DOHH2 (cell line): Measurements from ENCODE around the gene ARHGAP40.

Experiments
- H3F3A ChIP-seq: fragments of 200-600 bp; sonication (generic), shearing (Covaris generic); 2 replicates; pipeline ENCODE4 v1.6.0; 2016; ENCODE audit warnings: antibody characterized with exemption, mild to moderate bottlenecking; ENCODE audit not compliant: control insufficient read depth, insufficient read depth
- H3K27ac ChIP-seq: fragments of 200-600 bp; sonication (generic); 2 replicates; pipeline ENCODE4 v1.5.1; 2014; ENCODE audit warnings: low read depth, mild to moderate bottlenecking, low read length, moderate library complexity
- H3K27me3 ChIP-seq: fragments of 200-600 bp; sonication (generic); 2 replicates; pipeline ENCODE4 v1.6.1; 2014; ENCODE audit warnings: mild to moderate bottlenecking, low read length, mixed read lengths; ENCODE audit not compliant: control insufficient read depth
- H3K36me3 ChIP-seq: fragments of 200-600 bp; sonication (generic); 2 replicates; pipeline ENCODE4 v1.6.1; 2014; ENCODE audit warnings: mild to moderate bottlenecking, low read length, moderate library complexity, mixed read lengths; ENCODE audit not compliant: control insufficient read depth
- H3K4me1 ChIP-seq: fragments of 200-600 bp; sonication (generic); 2 replicates; pipeline ENCODE4 v1.6.1; 2014; ENCODE audit warnings: mild to moderate bottlenecking, low read length, mixed read lengths; ENCODE audit not compliant: control insufficient read depth
- H3K4me2 ChIP-seq: fragments of 200-600 bp; sonication (generic); 2 replicates; pipeline ENCODE4 v1.6.0; 2014; ENCODE audit warnings: mild to moderate bottlenecking, low read length, moderate library complexity
- H3K4me3 ChIP-seq: fragments of 200-600 bp; sonication (generic); 2 replicates; pipeline ENCODE4 v1.5.1; 2014; ENCODE audit warnings: mild to moderate bottlenecking, low read length, mixed read lengths
- H3K79me2 ChIP-seq: fragments of 200-600 bp; sonication (generic); 2 replicates; pipeline ENCODE4 v1.6.1; 2014; ENCODE audit warnings: mild to moderate bottlenecking, low read length, mixed read lengths; ENCODE audit not compliant: control insufficient read depth
- H3K9me2 ChIP-seq: fragments of 200-600 bp; sonication (generic); replicated peaks from 2 replicates; pipeline ENCODE4 v1.6.1; 2014; ENCODE audit warnings: mild to moderate bottlenecking, low read length, mixed read lengths; ENCODE audit not compliant: control insufficient read depth
- H3K9me3 ChIP-seq: fragments of 200-600 bp; sonication (generic); 2 replicates; pipeline ENCODE4 v1.6.1; 2014; ENCODE audit warnings: antibody characterized with exemption, low read length, mixed read lengths; ENCODE audit not compliant: control insufficient read depth, insufficient read depth
- H4K20me1 ChIP-seq: fragments of 200-600 bp; sonication (generic); 2 replicates; pipeline ENCODE4 v1.6.0; 2014; ENCODE audit warnings: low read depth, mild to moderate bottlenecking, antibody characterized with exemption, low read length, moderate library complexity; ENCODE audit not compliant: control insufficient read depth, insufficient read depth
- CTCF ChIP-seq: fragments of 200-600 bp; sonication (generic); IDR thresholded peaks from one replicate; pipeline ENCODE4 v1.5.1; 2014; ENCODE audit warnings: antibody characterized with exemption, mild to moderate bottlenecking, low read depth, low read length; ENCODE audit not compliant: poor library complexity, severe bottlenecking
- EZH2phosphoT487 ChIP-seq: fragments of 200-600 bp; sonication (generic); IDR thresholded peaks from 2 replicates; pipeline ENCODE4 v1.6.1; 2017; ENCODE audit warnings: borderline replicate concordance, mild to moderate bottlenecking, antibody characterized with exemption, low read length, moderate library complexity, mixed read lengths

Gene ARHGAP40

GRCh38 chr20:38616457-38616856 is 14.8 kb downstream of the ARHGAP40 start:
- H3K36me3 ChIP-seq: no peaks in the 10 kb centered on the region
- H3K4me2 ChIP-seq: no peak overlapping the region
- H4K20me1 ChIP-seq: no peaks in the 10 kb centered on the region
- H3K27ac ChIP-seq: no peak overlapping the region
- no peaks in the 10 kb centered on the region for H3K4me1 ChIP-seq
- no peak overlapping the region for H3K4me3 ChIP-seq
- no peaks in the 10 kb centered on the region for H3K9me2 ChIP-seq
- no peaks in the 10 kb centered on the region for H3K9me3 ChIP-seq
- no peak for TF ChIP-seq EZH2phosphoT487
- TF ChIP-seq CTCF: no peak
- peaks cover 19% of the 10 kb centered on the region; the same call in 1 of the 2 replicates for H3K27me3 ChIP-seq
- H3K79me2 ChIP-seq: no peaks in the 10 kb centered on the region
- H3F3A ChIP-seq: no peaks in the 10 kb centered on the region

- H3K9me2 ChIP-seq: no peaks in the 10 kb centered on the region
- H3K27me3 ChIP-seq: peaks cover 19% of the 10 kb centered on the region; the same call in 1 of the 2 replicates
- H3F3A ChIP-seq: no peaks in the 10 kb centered on the region
- H4K20me1 ChIP-seq: no peaks in the 10 kb centered on the region
- H3K9me3 ChIP-seq: no peaks in the 10 kb centered on the region
- H3K79me2 ChIP-seq: no peaks in the 10 kb centered on the region
- TF ChIP-seq CTCF: no peak
- no peak for TF ChIP-seq EZH2phosphoT487
- H3K36me3 ChIP-seq: no peaks in the 10 kb centered on the region
- H3K27ac ChIP-seq: no peak overlapping the region
- H3K4me2 ChIP-seq: no peak overlapping the region
- no peak overlapping the region for H3K4me3 ChIP-seq
- no peaks in the 10 kb centered on the region for H3K4me1 ChIP-seq
Measured at GRCh38 chr20:38617011-38617829, 15.6 kb downstream of the ARHGAP40 start.

GRCh38 chr20:38617830-38618196 is 16.2 kb downstream of the ARHGAP40 start:
- no peaks in the 10 kb centered on the region for H3K9me2 ChIP-seq
- H3K4me2 ChIP-seq: no peak overlapping the region
- H3K36me3 ChIP-seq: no peaks in the 10 kb centered on the region
- H3K27ac ChIP-seq: no peak overlapping the region
- H3K27me3 ChIP-seq: peaks cover 17% of the 10 kb centered on the region; the same call in 1 of the 2 replicates
- H3K79me2 ChIP-seq: no peaks in the 10 kb centered on the region
- TF ChIP-seq CTCF (no peak), EZH2phosphoT487 (no peak)
- H3K4me1 ChIP-seq: no peaks in the 10 kb centered on the region
- H3F3A ChIP-seq: no peaks in the 10 kb centered on the region
- no peak overlapping the region for H3K4me3 ChIP-seq
- no peaks in the 10 kb centered on the region for H3K9me3 ChIP-seq
- H4K20me1 ChIP-seq: no peaks in the 10 kb centered on the region
